ENCODE measurements around the gene GPSM3.
"Not testable (repeated sequence)": the region's sequence is repeated elsewhere in the genome, so short reads cannot be mapped to it uniquely, and the experiment has no call there.

DNA sequence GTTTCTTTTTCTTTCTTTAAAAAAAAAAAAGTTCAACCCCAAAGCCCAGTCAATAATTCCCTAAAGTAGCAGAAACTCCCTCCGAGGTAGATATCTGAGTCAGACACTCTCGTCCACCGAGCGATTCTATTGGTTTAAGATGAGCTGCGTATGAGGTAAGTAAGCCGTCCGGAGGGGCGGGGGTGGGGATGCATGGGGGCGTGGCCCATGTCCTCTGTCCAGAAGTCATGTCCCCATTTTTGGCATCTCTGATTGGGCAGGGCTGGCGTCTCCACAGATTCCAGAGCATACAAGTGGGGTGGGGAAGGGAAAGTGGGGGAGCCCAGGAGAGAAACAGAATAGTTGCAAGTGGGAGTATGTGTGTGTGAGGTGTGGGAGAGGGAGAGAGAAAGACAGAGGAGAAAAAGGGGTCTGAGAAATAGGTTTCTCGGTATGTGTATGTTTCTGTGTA lies 6.7 kb downstream of the GPSM3 start:
- TF ChIP-seq, protein P1, sequence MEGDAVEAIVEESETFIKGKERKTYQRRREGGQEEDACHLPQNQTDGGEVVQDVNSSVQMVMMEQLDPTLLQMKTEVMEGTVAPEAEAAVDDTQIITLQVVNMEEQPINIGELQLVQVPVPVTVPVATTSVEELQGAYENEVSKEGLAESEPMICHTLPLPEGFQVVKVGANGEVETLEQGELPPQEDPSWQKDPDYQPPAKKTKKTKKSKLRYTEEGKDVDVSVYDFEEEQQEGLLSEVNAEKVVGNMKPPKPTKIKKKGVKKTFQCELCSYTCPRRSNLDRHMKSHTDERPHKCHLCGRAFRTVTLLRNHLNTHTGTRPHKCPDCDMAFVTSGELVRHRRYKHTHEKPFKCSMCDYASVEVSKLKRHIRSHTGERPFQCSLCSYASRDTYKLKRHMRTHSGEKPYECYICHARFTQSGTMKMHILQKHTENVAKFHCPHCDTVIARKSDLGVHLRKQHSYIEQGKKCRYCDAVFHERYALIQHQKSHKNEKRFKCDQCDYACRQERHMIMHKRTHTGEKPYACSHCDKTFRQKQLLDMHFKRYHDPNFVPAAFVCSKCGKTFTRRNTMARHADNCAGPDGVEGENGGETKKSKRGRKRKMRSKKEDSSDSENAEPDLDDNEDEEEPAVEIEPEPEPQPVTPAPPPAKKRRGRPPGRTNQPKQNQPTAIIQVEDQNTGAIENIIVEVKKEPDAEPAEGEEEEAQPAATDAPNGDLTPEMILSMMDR (IDR thresholded peaks at IDR 0.05; ENCODE audit: insufficient read depth, low read length, poor library complexity, severe bottlenecking): not testable (repeated sequence)
- not testable (repeated sequence) for TF ChIP-seq EZH2phosphoT487 (conservative IDR thresholded peaks at IDR 0.05; ENCODE audit: low read length)
